Measurements from ENCODE around the gene OBP2A. TPM values are rescaled to one million over a fixed set of nuclear protein-coding genes. Genes with fewer than 3 reads are reported as not detected.

Gene OBP2A
- total RNA-seq, 4 donors from 2014 or later: not detected

DNA sequence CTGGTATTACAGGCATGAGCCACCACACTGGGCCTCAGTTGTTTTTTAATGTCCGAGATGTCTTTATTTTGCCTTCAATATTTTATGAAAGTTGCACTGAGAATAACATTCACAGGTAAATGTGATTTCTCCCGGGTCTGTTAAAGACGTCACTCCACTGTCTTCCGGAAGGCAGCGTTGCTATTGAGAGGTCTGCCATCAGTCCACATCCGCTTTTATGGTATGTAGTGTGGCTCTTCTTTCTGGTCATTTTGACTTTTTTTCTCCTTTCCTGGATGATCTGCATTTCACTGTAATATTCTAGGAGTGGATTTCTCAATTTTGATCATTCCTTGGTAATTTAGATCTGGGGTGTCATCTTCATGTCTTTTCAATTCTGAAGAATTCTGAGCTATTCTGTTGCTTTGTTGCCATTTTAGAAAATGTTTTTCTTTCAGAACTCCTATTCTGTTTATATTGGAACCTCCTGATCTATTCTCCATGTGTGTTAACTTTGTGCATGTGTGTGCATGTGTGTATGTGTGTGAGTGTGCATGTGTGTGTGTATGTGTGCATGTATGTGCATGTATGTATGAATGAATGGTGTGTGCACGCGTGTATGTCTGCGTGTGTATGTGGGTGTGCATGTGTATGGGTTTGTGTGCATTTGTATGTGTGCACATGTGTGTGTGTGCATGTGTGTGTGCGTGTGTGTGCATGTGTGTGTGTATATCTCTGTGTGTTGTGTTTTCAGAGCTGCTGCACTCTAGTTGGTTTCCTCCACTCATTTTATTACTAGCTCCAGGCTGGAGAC is 26.6 kb upstream of the OBP2A start:
- Histone ChIP-seq H3K36me3 (no peaks in the 10 kb centered on the region), H3K4me3 (no peak overlapping the region), H3K27ac (no peak overlapping the region), H3K4me1 (no peaks in the 10 kb centered on the region), H3K27me3 (peaks cover 16% of the 10 kb centered on the region), H3K9me3 (no peaks in the 10 kb centered on the region)
- 89 to 96% methylated on average over 9 to 10 of the region's 10 CpGs for WGBS, 2 donors (ENCODE audit: low coverage in 1 of 2)
- in situ Hi-C loops (cut with MboI; ENCODE audit: low pct_ligation_motif_present in 1 of 4, low pct_unique_long_range_greater_than_20kb in 1 of 4, low sequenced_read_pairs in 3 of 4) (no loop called here), intact Hi-C loops (cut with DNase I; ENCODE audit: low total_unique reads) (no loop called here)
- DNase-seq: no peak
- TF ChIP-seq POLR2AphosphoS5 (IDR thresholded peaks at IDR 0.05) (no peak), POLR2A (IDR thresholded peaks at IDR 0.05) (no peak), EP300 (IDR thresholded peaks at IDR 0.05; ENCODE audit: low read depth) (no peak)
- TF ChIP-seq, protein P1, sequence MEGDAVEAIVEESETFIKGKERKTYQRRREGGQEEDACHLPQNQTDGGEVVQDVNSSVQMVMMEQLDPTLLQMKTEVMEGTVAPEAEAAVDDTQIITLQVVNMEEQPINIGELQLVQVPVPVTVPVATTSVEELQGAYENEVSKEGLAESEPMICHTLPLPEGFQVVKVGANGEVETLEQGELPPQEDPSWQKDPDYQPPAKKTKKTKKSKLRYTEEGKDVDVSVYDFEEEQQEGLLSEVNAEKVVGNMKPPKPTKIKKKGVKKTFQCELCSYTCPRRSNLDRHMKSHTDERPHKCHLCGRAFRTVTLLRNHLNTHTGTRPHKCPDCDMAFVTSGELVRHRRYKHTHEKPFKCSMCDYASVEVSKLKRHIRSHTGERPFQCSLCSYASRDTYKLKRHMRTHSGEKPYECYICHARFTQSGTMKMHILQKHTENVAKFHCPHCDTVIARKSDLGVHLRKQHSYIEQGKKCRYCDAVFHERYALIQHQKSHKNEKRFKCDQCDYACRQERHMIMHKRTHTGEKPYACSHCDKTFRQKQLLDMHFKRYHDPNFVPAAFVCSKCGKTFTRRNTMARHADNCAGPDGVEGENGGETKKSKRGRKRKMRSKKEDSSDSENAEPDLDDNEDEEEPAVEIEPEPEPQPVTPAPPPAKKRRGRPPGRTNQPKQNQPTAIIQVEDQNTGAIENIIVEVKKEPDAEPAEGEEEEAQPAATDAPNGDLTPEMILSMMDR (IDR thresholded peaks at IDR 0.05): no peak

DNA sequence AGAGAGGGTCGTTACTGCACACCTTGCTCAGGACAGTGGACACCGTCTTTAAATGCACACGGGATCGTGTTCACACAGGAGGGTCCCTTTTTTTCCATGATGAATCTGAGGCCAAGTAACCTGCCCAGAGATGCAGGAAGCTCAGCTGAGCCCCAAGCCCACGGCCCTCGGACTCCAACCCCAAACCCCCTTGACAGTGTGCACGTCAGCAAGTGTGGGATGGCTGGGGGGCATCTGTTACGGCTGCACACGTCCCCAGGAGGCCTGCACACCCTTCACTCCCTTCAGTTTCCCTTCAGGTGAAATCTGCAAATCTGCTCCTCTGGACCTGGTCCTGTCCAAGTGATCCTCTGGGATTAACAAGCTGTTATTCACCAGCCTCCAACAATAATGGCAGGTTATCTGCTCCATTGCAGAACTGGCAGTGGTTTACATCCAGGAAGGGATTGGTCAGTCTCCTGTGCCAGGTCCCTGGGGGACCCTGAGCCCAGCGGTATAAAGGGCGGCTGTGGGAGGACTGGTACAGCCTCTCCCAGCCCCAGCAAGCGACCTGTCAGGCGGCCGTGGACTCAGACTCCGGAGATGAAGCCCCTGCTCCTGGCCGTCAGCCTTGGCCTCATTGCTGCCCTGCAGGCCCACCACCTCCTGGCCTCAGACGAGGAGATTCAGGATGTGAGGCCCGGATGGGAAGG is 24.9 kb upstream of the OBP2A start, which contains the start of gene LCN1:
TSS of gene LCN1 (plus strand) at position 525 of the 692 bp plus-strand sequence. CDS start at position 583, 58 bp downstream.
- Histone ChIP-seq H3K4me1 (no peaks in the 10 kb centered on the region), H3K27ac (no peak within 1 kb of the TSS), H3K27me3 (peaks cover 16% of the 10 kb centered on the region), H3K9me3 (no peaks in the 10 kb centered on the region), H3K36me3 (no peaks in the 10 kb centered on the region), H3K4me3 (no peak within 1 kb of the TSS)
- DNase-seq: no peak
- no peak for TF ChIP-seq POLR2A (IDR thresholded peaks at IDR 0.05)
- TF ChIP-seq EP300 (IDR thresholded peaks at IDR 0.05; ENCODE audit: low read depth): no peak
- TF ChIP-seq, protein P1 (IDR thresholded peaks at IDR 0.05): no peak
- TF ChIP-seq POLR2AphosphoS5 (IDR thresholded peaks at IDR 0.05): no peak
- intact Hi-C loops (cut with DNase I; ENCODE audit: low total_unique reads): no loop called here
- in situ Hi-C loops (cut with MboI; ENCODE audit: low pct_ligation_motif_present in 1 of 4, low pct_unique_long_range_greater_than_20kb in 1 of 4, low sequenced_read_pairs in 3 of 4): no loop called here
- 79 to 86% methylated on average over 4 to 18 of the region's 18 CpGs for WGBS, 2 donors (ENCODE audit: low coverage in 1 of 2)

DNA sequence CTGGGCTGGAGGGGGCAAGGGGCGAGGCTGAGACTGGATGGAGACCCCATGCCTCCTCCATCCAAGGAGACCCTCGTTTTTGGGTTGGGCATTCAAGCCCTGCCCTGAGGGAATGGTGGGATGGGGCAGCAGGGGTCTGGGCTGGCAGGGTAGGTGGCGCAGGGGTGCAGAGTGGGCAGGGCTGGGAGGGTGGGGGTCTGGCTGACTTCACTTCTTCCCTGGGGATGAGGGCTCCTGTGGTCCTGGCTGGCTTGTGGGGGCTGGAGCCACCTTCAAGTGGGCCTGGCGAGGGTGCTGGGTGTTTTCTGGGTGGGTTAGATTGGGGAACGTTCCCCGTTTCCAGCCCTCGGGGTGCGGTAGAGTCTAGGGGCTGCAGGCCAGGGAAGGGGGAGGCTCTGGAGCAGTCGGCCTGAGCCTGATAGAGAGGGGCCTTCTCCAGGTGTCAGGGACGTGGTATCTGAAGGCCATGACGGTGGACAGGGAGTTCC is 24.3 kb upstream of the OBP2A start:
- DNase-seq: no peak
- Histone ChIP-seq H3K36me3 (no peaks in the 10 kb centered on the region), H3K4me3 (no peak overlapping the region), H3K9me3 (no peaks in the 10 kb centered on the region), H3K27me3 (peaks cover 16% of the 10 kb centered on the region), H3K4me1 (no peaks in the 10 kb centered on the region), H3K27ac (no peak overlapping the region)
- in situ Hi-C loops (cut with MboI; ENCODE audit: low pct_ligation_motif_present in 1 of 4, low pct_unique_long_range_greater_than_20kb in 1 of 4, low sequenced_read_pairs in 3 of 4) (no loop called here), intact Hi-C loops (cut with DNase I; ENCODE audit: low total_unique reads) (no loop called here)
- no peak for TF ChIP-seq EP300 (IDR thresholded peaks at IDR 0.05; ENCODE audit: low read depth)
- TF ChIP-seq POLR2A (IDR thresholded peaks at IDR 0.05): no peak
- TF ChIP-seq POLR2AphosphoS5 (IDR thresholded peaks at IDR 0.05): no peak
- TF ChIP-seq, protein P1 (IDR thresholded peaks at IDR 0.05): no peak
- 60 to 83% methylated on average over 1 to 11 of the region's 11 CpGs for WGBS, 2 donors (ENCODE audit: low coverage in 1 of 2)

DNA sequence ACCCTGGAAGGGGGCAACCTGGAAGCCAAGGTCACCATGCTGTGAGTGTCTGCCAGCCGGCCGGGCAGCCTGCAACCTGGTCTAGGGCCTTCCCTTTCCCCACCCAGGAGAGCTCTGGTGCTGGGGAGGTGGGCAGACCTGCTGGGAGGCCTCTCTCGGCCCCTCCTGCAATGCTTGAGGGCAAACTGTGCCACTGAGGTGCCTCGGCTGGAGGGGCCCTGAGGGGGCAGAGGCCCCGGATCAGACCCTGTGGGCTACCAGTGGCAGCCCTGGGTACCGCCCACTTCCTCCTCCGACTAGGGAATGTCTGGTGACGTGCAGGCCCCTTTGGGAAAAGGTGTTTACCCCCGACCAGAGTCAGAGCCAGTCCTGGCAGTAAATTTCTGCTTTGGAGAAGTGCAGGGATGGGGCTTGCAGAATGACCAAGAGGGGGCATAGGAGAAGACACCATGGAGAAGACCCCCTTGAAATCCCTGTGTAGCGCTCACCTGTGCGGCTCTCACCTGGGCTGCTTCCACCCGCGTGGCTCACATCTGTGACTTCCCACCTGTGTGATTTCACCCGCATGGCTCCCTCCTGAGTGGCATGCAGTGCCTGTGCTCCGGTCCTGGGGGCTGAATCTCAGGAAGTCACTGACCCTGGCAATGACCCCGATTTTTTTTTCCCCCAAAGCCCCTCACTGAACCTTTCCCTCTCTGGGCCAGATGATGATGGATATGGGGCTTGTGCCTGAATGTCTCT is 23.6 kb upstream of the OBP2A start:
- no peak for DNase-seq
- Histone ChIP-seq H3K27ac (no peak overlapping the region), H3K27me3 (peaks cover 14% of the 10 kb centered on the region), H3K4me1 (no peaks in the 10 kb centered on the region), H3K36me3 (no peaks in the 10 kb centered on the region), H3K9me3 (no peaks in the 10 kb centered on the region), H3K4me3 (no peak overlapping the region)
- intact Hi-C loops (cut with DNase I; ENCODE audit: low total_unique reads) (no loop called here), in situ Hi-C loops (cut with MboI; ENCODE audit: low pct_ligation_motif_present in 1 of 4, low pct_unique_long_range_greater_than_20kb in 1 of 4, low sequenced_read_pairs in 3 of 4) (no loop called here)
- 78% methylated on average over 7 of the region's 16 CpGs; no CpG with 5 or more reads in 1 of the 2 donors for WGBS, 2 donors (ENCODE audit: low coverage in 1 of 2)
- no peak for TF ChIP-seq POLR2AphosphoS5 (IDR thresholded peaks at IDR 0.05)
- TF ChIP-seq, protein P1 (IDR thresholded peaks at IDR 0.05): no peak
- TF ChIP-seq POLR2A (IDR thresholded peaks at IDR 0.05): no peak
- no peak for TF ChIP-seq EP300 (IDR thresholded peaks at IDR 0.05; ENCODE audit: low read depth)

Measured in transverse colon (tissue), 4 donors.